Dermis blood vessel endothelial cell (primary cell): ENCODE data around the gene RAB40C. TPM values are rescaled to one million over a fixed set of nuclear protein-coding genes. Genes with fewer than 3 reads are reported as not detected.
A peak's percentile ranks its signal among the peaks of the same experiment; 100 is the strongest.

Experiments
- DNase-seq: peaks from one replicate; pipeline ENCODE4 v3.0.0; 2010
- total RNA-seq: library from RNA; depleted of rRNA; stranded (reverse); fragments of >200 nt; gene quantifications from 2 replicates; pipeline ENCODE4 v1.2.3, GENCODE V29; 2014

RAB40C gene, protein sequence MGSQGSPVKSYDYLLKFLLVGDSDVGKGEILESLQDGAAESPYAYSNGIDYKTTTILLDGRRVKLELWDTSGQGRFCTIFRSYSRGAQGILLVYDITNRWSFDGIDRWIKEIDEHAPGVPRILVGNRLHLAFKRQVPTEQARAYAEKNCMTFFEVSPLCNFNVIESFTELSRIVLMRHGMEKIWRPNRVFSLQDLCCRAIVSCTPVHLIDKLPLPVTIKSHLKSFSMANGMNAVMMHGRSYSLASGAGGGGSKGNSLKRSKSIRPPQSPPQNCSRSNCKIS
- 13.3 and 14.1 TPM in 2 replicates for total RNA-seq

DNA sequence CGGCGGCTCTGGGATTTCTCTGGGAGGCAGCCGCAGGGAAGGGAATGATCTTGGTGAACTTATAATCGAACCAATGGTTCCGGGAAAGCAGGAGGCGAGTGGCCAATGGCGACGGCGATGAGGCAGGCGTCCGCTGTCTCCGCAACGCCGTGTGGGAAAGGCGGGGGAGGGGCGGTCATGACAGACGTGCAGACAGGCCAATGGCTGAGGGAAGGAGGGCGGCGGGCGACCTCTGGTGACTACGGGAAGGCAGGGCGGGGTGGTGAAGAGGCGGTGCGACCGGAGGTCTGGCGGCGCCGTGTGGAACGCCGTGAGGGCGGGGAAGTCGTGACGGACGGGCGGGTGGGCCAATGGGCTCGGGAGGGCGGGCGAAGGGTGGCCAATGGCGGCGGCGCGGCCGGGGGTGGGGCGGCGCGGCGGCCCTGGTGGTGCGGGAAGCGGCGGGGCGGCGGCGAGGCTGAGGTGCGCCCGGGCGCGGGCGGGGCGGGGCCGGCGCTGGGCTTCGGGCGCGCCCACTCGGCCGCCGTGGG lies at the start of gene RAB40C:
Gene RAB40C, plus strand, starts transcription at position 409 of the 530 bp plus-strand sequence. CDS start 226 bp downstream, outside the sequence.
- peak; percentile 99 for DNase-seq

DNA sequence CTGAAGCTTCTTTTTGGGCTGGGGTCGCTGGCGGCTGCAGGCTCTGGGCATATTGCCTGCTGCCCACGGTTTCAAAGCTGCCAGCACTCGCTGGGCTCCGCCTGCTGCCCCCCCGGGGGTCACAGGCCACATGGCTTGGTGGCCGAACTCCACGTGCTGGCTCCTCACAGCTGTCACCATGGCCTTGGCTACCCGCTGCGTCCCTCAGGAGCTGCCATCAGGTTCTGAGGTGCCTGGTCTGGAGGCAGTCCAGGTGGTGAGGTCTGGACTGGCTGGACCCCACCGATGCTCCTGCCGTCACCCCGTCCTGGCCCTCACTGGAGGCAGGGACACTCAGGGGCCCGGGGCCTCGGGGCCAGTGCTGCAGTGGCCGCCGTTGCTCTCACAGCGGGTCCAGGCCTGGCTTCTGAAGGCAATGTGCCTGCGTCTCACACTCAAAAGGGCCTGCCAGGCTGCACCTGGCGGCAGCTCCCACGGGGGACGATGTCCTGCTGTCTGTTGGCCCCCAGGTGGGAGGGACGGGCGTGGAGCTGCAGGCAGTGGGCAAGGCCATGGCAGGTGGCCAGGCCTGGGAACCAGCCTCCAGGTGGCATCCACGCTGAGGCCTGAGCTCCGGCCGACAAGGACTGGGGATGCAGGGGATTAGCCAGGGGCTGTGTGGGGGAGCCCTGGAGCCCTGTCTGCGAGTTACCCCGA lies 49.1 kb upstream of the RAB40C start:
- DNase-seq: no peak

DNA sequence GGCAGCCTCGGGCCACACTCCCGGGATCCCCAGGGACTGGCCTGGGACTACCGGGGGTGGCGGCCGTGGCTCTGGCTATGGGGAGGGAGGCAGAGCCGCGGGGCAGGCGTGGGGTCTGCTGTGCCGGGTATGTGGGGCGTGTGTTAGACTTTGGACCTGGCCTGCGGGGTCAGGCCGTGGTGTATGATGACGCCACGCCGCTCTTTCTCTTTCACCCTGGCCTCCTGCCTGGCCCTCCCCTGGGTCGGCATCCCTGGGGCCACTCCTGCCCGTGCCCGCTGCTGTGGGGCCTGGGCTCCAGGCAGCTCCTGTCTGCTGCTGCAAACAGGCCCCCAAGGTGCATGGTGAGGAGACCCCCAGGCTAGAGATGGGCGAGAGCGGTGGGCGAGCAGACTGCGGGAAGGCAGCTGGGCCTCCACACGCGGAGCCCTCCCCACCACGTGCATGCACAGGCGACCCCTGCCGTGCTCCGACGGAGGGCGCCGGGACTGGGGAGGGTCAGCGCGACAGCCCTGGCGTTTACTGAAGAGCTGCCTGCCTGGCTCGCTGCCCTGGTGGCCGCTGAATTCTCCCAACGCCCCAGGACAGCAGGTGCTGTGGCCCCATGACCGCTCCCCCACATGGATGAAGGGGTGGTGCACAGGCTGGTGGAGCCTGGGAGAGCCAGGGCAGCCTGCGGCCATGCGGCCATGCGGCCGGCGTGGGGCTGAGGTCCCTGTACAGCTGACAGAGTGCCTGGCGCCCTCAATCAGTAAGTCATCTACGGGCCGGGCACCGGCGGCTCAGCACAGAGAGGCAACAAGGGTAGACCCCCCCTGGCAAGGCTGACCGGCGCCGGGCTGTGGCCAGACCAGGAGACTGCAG lies 46.3 kb upstream of the RAB40C start:
- DNase-seq: no peak

DNA sequence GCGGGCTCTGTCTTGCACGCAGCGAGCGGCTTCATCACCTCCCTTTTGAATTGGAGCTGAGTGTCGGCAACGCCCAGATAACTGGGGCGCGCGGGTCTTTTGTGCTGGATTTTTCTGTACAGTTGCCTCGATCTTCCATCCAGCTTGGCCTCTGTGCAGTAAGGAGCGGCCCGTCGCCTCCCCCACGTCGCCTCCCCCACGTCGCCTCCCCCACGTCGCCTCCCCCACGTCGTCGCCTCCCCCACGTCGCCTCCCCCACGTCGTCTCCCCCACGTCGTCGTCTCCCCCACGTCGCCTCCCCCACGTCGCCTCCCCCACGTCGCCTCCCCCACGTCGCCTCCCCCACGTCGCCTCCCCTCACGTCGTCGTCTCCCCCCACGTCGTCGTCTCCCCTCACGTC lies 45.3 kb upstream of the RAB40C start:
- DNase-seq: no peak

DNA sequence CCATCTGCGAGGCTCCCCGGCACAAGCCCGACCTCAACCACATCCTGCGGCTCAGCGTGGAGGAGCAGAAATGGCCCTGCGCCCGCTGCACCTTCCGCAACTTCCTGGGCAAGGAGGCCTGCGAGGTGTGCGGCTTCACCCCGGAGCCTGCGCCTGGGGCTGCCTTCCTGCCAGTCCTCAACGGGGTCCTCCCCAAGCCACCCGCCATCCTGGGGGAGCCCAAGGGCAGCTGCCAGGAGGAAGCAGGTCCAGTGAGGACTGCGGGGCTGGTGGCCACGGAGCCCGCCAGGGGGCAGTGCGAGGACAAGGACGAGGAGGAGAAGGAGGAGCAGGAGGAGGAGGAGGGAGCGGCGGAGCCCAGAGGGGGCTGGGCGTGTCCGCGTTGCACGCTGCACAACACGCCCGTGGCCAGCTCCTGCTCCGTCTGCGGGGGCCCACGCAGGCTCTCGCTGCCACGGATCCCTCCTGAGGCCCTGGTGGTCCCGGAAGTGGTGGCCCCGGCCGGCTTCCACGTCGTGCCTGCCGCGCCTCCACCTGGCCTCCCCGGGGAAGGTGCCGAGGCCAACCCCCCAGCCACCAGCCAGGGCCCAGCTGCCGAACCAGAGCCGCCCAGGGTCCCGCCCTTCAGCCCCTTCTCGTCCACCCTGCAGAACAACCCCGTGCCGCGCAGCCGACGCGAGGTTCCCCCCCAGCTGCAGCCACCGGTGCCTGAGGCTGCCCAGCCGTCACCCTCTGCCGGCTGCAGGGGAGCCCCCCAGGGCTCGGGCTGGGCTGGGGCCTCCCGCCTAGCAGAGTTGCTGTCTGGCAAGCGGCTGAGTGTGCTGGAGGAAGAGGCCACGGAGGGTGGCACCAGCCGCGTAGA lies 42.7 kb upstream of the RAB40C start:
- DNase-seq: peak; percentile 46

DNA sequence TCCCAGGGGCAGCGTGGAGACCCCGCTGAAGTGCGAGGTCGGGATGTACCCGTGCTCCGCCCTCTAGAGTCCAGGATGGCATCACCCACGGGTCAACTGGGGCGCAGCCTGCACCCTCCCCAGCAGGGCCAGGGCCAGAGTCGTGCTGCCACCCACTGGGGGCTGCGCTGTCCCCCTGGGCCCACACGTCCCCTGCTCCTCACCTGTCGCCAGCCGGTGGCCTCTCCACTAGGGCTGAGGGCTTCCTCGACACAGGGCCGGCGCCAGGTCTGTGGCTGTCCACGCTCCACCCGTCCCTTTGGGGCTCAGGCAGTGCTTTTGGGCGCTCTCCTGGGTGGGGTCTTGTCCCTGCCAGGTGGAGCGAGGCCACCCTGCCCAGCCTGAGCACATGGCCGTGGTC lies 41.3 kb upstream of the RAB40C start:
- no peak for DNase-seq

DNA sequence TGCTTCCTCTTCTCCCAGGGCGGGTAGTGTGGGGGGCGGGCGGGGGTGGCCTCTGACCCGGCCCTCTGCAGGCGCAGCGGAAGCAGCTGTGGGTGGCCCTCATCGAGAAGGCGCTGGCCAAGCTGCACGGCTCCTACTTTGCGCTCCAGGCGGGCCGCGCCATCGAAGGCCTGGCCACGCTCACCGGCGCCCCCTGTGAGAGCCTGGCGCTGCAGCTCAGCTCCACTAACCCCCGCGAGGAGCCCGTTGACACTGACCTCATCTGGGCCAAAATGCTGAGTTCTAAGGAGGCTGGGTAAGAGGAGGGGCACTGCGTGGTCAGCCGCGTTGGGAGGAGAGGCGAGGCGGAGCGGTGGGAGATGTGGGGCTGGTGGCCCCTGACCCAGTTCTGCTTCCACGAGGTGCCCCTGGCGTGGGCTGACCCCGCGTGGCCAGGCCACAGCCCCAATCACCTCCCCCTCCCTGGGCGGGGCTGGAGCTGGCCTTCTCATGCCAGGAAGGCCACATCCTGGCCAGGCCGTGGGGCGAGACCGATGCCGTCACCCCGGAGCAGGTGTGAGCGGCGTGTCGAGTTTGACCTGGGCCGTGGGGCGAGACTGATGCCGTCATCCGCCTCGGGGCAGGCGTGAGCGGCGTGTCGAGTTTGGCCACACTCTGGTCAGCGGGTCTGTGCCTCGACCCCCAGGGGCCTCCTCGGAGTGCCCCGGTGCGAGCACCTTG lies 40.2 kb upstream of the RAB40C start:
- DNase-seq: no peak

DNA sequence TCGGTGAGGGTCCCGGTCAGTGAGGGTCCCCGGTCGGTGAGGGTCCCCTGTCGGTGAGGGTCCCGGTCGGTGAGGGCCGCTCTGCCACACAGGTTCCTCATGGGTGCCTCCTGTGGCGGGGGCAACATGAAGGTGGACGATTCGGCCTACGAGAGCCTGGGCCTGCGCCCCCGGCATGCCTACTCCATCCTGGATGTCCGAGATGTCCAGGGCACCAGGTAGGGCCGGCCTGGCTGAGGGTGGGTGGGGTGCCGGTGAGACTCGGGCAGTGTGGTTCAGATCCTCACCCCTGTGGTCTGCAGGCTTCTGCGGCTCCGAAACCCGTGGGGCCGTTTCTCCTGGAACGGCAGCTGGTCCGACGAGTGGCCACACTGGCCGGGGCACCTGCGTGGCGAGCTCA lies 38.7 kb upstream of the RAB40C start:
- no peak for DNase-seq

DNA sequence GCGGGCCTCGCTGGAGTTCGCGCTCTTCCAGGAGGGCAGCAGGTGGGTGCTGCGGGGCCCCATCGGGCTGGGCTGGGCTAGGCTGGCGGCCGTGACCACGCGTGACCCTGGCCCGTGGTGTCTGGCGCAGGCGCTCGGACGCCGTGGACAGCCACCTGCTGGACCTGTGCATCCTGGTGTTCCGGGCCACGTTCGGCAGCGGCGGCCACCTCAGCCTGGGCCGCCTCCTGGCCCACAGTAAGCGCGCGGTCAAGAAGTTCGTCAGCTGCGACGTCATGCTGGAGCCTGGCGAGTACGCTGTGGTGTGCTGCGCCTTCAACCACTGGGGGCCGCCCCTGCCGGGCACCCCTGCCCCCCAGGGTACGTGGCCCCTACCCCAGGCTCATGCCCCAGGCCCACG lies 37.7 kb upstream of the RAB40C start:
- DNase-seq: no peak

DNA sequence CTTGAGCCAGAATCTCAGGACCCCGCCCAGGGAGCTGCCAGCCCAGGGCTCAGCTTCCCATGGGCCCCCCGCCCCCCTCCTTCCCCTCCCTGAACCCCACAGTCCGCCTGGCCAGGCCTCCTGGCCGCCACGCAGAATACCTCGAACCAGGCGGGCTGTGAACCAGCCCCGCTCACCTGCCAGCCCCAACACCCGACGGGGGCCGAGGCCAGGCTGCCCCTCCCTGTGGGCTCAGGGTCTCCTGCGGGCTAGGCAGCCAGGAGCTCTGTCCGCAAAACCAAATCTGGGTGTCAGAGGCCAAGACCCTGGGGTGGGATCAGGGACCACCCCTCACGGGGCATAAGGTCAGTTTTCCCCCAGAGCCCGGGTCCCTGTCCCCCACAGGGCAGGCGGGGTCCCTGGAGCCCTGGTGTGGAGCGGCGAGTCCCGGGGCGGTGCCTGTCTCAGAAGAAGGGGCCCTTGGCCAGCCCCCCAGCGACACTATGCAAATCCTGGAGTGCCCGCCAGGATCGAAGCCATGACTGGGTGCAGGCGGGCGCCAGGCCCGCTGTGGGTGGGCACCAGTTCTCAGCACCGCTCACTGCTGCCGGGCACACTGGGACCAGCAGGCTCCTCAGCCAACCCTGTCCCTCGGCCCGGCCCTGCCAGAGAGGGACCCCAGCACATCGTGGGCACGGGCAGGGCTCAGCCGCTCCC lies 36.1 kb upstream of the RAB40C start:
- DNase-seq: no peak

DNA sequence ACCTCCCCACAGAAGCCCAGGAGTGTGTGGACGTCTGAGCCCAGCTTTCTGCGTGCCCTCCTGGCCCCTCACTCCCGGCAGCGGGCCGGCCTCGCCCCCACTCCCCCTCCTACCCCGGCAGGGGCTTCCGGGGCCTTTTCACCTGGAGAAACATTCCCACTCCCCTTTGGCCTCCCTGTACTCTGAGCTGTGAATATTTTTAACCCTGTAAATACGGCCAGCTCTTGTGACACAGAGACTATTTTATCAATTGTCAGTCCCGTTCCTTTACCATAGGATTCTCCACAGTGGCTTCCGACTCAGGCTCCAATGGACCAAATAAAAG lies 35.6 kb upstream of the RAB40C start:
- no peak for DNase-seq

DNA sequence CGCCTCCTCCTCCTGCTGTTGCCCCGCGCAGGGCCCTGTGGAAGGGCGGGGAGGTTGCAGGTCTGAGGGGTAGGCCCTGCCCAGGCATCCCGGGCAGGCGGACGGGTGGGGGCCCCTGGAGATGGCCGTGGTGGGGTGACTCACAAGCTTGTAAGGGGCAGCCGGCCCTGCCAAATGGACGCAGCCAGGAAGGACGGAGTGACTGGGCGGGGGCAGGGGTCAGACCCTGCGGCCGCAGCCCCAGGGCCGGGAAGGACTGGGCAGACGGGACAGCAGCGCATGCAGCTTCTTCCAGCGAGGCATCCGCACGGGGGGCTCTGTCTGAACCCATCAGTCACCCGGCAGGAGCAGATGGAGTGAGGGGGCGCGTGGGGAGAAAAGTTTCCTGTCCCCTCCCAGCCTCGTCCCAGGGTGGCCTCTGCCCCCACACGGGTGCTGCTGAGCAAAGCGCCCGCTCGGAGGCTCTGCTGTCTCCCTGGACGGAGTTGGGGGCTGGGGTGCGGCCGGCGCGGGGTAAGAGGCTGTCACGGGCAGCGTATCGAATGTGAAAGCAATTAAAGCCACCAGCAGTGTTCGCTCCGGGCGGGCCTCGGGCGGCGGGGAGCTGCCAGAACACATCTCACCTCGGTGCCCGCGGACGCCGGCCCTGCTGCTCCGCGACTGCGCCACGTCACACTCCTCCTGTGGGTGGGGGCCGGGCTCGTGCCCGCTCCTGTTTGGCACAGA lies 35.1 kb upstream of the RAB40C start:
- DNase-seq: peak; percentile 62

DNA sequence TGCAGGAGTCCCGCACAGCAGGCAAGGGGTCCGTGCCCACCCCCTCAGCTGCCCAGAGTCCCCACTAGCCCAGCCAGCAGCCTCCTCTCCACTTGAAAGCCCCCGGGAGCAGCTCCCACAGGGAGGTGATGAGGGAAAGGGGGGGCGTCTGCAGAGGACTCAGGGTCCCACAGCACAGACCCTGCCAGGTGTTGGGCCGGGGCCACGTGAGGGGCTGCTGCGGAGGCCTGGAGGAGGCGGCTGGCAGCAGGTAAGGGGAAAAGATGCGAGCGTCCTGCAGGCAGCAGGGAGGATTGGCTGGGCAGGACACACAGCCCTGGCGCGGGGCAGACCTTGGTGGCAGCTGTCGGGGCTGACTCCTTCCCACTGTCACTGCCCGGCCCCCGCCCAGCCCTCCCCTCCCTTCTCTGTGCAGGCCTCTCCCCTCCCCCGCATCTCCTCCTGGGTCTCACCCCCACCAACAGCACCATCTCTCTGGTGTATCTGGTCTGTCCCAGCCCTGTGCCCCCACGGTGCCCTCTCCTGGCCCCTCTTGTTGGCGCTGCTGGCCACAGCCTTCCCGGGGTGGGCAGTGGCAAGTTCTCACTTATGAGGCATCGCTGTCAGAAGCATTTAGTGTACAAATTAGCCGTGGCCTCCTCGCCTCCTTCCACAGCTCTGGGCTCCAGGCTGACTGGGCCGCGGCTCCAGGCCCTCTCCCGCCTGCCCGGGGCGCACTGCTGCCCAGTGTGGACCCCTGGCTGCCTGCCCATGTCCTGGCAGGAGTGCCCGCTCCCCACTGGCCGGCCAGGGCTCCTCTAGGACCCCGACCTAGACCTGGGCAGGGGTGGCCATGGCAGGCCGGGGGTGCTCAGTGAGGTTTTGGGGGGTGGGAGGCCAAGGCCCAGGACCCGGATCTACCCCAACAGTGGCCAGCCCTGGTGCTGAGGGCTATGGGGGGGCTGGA lies 34.1 kb upstream of the RAB40C start:
- no peak for DNase-seq

DNA sequence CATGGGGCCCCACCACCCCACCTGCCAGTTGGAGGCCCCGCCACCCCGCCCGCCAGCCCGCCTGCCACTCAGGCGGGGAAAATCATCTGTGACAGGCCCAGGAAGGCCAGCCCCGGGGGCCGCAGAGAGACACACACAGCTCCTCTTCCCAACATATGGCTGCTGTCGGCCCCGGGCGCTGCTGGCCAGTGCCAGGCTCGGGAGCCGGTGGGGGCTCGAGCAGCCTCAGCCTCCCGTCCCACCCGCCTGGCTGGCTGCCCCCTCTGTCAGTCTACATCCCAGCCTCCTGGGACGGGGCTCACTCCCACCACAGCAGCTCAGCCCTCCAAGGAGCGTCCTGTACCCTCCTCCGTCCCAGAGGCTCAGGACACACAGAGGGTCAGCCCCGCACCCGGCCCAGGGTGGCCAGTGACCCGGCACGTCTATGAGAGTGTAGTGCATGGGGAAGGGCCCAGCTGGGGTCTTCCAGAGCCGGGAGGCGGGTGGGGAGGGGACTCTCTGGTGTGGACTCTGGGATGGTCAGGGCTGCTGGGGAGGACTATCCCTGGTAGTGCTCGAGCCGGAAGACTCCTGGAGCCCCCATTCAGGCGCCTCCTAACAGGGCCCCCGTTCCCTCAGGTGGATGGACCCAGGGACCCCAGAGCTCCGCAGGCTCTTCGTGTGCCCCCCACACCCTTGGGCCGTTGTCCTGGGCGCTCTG lies 33.2 kb upstream of the RAB40C start:
- DNase-seq: no peak

DNA sequence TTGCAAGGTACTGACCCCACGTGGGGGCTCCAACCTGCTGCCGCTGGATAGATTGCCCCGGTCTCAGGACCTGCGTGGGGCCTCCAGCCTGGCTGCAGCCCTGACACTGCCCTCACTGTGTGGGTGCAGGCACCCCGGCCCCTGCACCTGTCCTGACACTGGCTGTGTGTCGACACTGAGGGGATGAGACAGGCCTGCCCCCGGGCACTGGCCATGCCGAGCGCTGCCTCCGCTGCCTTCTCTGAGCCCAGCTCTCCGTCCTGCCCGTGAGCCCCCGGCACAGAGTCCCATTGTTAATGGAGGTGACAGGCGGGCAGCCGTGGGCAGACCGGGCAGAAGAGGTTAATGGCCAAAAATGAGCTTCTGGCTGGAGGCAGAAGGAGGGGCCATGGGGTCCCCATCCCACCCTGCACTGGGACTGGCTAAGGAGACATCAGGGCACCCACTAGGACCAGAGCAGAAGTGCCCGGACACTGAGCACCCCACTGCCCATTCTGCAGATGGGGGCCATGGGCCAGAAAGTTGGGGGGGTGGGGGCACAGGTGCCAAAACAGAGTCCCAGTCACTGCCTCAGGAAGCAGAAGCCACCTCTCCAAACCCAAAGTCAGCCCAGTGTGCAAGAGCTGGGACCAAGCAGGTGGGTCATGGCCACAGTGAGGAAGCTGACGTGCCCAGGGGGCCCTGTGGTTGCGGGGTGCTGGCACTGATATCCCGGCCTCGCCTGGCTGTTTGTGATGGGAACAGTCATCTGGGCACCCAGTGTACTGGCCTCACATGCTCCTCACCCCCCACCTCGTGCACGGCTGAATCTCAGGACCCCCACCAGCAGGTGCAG lies 32.2 kb upstream of the RAB40C start:
- DNase-seq: no peak

DNA sequence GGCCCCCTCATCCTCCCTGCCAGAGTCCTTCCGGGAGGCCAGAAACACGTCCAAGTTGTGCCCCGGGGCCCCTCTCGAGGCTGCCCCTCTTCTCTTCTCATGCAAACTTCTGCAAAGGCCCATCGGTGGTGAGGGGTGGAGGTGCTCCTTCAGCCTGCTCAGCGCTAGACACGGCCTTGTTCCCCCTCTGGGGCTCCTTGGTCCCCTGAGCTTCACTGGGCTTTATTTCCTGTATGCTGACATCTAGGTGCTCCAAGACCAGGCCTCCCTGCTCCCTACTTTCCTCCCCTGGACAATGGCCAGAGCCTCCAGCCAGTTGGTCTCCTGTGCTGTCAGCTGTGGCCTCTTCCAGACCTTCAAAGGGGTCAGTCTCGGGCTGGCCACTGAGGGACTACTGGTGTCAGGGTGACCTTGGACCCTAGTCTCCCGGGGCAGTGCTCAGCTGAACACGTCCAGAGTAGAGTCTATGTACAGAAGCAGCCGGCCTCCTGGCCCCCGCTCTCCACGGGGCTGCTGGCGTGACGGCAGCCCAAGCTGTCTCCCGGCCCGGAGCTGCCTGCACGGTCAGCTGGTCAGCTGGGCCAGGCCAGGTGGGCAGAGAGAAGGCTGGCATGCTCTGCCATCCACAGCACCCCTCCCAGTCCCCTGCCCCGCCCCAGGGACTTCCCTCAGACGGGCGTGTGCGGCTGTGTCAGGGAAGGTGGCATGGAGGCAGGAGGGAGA lies 31.4 kb upstream of the RAB40C start:
- no peak for DNase-seq

DNA sequence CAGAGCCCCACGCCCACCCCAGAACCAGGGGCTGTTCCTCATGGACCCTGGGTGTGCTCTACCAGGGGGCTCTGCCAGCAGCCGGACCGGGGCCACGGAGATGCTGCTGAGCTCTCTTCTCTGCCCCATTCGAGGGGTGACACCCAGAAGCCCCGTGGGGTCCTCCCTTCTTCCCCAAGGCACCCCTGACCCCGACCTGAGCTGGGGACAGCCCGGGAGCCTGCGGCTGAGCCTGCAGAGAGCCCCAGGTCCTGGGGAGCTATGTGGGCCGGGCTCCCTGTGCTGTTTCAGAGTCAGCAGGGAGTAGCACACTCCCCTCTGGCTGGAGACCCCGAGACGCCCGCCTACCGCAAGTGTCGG lies 30.9 kb upstream of the RAB40C start:
- DNase-seq: no peak
